Putamen (tissue), 1 donor: ENCODE data around the gene IL1A.

Experiments
- DNase-seq: peaks from one replicate; pipeline ENCODE4 v3.0.0-alpha.2; 2016; ENCODE audit warnings: low spot score

Gene IL1A

GRCh38 chr2:112726487-112727190, 57.7 kb downstream of the IL1A start:
- DNase-seq: peak; percentile 87

- no peak for DNase-seq
Measured at GRCh38 chr2:112725545-112726457, 58.5 kb downstream of the IL1A start.

GRCh38 chr2:112724591-112725525, 59.4 kb downstream of the IL1A start:
- no peak for DNase-seq

GRCh38 chr2:112723995-112724394, 60.3 kb downstream of the IL1A start:
- no peak for DNase-seq
